HG03378 (cell line): ENCODE data around the gene TTYH3.
"Not testable (repeated sequence)": the region's sequence is repeated elsewhere in the genome, so short reads cannot be mapped to it uniquely, and the experiment has no call there.

Experiments used
- ATAC-seq: cut with Tn5 transposase; IDR thresholded peaks from one replicate; pipeline ENCODE4 v1.9.1; 2021; ENCODE audit warnings: mild to moderate bottlenecking, moderate library complexity; ENCODE audit not compliant: unreplicated experiment

The TTYH3 gene

DNA sequence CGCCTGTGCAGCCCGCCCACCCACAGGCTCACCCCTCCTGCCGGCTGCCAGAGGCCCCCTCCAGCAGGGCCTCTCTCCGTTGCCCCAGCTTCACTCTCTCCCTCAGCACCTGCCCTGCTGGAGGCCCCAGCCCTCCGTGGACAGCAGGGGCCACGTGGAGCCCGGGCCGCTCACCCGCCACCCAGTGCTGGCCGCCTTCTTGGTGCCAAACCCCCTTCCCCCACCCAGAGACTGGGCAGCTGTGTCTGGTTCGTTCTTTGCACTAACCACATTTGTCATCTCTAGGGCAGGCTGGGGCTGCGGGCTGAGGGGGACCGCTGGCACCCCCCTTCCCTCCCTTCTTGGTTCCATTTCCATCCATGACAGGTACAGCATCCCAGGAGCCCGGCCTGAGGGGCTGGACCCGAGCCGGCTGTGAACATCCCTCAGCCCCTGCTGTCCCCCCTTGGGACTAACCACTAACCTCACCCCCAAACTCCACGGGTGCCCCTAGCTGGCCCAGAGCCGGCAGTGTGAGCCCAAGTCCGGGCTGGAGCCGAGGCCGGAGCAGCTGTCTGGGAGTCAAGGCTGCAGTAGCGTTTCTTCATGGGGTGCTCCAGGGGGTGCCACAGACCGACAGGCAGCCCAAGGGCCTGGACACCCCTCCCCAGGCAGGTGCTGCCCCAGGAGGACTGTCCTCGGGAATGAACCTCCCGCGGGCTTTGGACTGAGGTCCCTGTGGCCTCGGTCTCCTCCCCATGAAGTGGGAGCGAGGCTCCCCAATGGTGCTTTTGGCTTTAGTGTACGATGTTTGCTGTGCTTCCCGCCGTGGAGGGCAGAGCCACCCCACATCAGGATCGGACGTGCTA lies 30.7 kb downstream of the TTYH3 start:
- no peak for ATAC-seq

DNA sequence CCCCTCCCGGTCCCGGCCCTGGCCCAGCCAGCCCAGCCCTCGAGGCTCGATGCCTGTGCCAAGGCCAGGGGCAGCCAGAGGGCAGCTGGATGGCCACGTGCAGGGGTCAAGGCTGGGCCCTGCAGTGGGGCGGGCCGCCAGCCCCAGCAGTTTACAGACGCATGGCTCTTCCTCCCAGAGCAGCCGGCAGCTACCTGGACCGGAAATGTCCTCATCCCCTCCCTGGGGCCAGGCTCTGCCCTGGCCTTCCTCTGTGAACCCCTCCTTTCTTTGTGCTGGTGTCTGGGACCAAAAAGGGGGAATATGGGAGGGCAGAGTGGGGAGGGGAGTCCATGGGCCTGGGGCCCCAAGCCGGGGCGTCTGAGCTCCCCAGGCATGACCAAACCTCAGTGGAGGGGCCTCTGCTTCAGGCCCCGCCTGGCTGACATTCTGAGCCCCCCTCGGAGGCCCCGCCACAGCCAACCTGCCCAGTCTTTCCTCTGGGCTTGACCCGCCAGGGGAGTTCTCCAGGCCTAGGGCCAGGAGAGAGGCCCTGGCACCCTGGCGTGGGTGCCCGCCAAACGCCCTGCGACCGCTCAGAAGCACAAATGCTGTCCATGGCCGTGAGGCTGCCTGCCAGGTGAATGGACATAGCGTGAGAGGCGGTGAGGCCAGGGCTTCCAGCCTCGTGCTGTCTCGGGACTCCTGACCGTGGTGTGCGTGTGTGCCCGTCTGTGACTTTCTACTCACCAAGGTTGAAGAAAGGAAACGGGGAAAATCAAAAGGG lies 31.5 kb downstream of the TTYH3 start:
- ATAC-seq = no peak

DNA sequence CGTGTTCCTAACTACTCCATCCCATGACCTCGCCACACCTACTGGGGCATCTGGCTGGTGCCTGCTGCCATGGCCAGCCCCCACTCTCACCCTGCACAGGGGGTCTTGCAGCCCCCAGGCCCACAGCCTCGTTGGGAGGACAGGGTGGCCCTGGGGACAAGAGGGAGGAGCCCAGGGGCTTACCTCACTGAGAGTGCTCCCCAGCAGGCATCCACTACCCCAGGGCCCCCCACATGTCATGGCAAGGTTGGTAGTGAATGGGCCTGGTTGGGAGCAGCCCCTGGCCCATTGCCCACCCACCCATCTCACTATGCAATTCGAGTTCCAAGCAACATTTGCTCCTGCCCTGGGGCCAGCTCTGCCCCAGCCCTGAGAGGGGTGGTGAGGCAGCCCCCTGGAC lies 32.2 kb downstream of the TTYH3 start:
- ATAC-seq = no peak

DNA sequence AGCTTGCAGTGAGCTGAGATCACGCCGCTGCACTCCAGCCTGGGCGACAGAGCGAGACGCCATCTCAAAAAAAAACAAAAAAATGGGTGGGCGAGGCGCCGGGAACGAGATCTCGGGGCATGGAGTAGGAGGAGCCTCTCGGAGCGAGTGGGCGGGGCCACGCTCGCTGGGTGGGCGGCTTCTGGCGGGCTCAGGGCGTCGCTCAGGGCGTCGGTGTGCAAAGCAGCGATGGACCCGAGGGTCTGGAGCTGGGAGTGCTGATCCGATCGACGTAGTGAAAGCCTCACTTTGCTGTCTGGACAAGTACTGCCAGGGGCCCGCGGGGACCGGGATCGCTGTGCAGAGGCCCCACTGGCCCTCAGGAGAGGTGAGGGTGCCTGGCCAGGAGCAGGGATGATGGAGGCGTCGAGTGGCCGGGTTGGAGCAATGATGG lies 33.6 kb downstream of the TTYH3 start:
- no peak for ATAC-seq

DNA sequence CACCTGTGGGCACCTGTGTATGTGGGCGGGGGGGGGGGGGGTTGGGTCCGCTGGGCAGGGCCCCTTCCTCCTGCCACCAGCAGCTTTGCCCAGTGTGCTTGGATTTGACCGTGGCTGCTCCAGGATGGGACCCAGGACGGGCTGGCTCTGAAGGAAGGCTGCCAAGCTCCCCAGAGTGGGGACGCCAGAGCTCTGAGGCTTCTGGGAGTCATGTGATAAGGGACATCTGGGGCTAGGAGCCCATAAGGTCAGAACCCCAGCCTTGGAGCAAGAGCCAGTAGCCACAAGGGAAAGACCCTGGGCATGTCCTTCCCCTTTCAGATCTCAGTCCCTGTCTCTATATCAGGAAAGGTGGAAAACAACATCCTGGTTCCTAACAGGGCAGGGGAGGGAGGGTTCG lies 34.4 kb downstream of the TTYH3 start:
- no peak for ATAC-seq

DNA sequence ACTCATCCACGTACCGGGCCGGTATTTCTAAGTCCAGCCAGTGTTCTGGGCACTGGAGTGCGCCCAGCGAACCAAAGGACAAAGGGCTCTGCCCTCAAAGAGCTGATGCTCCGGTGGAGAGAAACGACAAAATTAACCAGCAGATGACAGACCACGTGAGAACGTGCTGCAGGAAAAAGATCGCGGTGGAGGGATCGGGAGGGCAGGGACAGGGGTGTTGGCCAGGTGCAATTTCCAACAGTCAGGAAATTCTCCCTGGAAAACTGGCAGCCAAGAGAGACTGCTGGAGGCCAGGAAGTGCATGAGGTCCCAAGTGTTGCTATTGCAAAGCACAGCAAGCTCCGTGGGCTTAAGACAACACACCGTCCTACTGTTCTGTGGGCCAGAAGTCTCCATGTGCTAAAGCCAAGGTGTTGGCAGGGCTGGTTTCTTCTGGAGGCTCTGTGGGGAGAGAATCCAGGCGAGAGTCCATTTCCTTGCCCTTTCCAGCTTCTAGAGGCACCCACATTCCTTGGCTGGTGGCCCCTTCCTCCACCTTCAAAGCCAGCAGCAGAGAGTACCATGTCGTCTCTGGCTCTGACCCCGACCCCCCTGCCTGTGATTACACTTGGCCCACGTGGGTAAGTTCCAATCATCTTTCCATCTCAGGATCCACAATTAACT lies 34.9 kb downstream of the TTYH3 start:
- ATAC-seq = no peak

DNA sequence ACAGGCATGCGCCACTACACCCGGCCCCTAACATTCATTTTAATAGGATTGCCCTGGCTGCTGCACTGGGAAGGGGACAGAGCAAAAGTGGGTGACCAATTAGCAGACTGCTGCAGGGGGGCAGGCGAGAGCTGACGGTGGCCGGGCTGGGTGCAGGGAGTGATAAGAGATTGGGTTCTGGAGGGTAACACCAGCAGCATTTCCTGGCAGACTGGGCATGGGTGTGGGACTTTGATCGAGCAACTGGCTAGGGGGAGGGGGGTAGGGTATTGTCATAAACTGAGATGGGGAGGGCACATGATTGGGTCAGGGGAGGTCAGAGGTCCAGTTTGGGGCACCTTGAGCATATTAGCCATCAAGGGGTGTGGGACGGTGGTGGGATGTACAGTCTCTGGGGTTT lies 36.1 kb downstream of the TTYH3 start:
- no peak for ATAC-seq

DNA sequence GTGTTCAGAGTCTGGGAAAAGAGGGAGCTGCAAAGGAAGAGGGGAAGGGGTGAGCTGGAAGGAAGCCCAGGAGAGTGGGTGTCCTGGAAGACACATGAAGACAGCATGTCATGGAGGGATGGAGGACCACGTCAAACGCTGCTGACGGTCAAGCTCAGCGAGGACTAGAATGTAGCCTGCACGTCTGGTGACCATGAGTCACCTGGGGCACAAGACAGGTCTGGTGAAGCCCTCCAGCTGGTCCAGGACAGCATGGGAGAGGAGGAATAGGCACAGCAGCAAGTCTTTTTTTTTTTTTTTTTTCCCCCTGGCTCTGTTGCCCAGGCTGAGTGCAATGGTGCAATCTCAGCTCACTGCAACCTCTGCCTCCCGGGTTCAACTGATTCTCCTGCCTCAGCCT lies 36.6 kb downstream of the TTYH3 start:
- no peak for ATAC-seq

DNA sequence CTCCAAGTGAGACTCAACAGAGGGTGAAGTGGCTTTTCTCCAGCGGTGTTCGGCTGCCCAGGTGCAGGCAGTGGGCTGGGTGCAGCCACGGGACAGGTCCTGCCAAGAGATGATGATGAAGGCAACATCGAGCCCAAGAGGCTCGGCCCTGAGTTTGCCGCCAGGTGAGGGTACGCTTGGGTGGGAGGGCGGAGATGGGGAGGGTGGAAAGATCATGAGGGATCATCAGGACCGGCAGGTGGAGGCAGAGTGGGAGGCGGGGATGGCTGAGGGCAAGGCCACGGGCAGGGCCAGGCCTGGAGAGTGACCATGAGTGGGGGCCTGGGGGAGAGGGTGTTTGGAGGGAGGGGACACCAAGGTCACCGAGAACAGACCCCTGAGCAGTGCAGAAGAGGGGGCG lies 38.4 kb downstream of the TTYH3 start:
- no peak for ATAC-seq

DNA sequence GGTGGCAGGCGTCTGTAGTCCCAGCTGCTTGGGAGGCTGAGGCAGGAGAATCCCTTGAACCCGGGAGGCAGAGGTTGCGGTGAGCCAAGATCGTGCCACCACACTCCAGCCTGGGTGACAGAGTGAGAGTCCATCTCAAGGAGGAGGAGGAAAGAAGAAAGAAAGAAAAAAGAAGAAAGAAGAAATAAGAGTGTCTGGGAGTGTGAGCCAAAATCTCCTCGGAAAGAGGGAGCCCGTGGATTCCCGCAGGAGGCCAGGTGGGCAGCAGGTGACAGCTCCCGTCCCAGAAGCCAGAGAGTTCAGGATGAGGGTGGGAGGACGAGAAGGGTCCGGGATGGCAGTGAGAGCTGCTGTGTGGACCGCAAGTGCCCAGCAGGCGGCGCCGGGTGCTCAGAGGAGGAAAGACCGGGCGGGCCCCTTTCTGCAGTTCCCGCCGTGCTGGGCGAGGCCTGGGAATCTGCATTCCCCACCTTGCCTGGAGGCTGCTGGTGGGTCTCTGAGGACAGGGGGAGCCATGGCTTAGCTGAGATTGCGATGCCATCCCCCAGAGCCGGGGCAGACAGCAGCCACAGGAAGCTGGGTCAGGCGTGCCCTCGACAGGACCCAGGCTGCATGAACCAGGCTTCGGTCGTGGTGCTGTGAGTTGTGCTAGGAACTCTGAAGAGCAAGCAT lies 39.1 kb downstream of the TTYH3 start:
- no peak for ATAC-seq

DNA sequence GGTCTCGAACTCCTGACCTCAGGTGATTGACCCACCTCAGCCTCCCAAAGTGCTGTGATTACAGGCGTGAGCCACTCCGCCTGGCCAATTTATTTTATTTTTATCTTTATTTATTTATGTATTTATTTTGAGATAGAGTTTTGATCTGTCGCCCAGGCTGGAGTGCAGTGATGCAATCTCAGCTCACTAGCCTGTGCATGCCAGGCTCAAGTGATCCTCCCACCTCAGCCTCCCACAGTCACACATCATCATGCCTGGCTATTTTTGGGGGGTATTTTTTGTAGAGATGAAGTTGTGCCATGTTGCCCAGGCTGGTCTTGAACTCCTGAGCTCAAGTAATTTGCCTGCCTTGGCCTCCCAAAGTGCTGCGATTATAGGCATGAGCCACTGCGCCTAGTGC lies 41.4 kb downstream of the TTYH3 start:
- not testable (repeated sequence) for ATAC-seq

DNA sequence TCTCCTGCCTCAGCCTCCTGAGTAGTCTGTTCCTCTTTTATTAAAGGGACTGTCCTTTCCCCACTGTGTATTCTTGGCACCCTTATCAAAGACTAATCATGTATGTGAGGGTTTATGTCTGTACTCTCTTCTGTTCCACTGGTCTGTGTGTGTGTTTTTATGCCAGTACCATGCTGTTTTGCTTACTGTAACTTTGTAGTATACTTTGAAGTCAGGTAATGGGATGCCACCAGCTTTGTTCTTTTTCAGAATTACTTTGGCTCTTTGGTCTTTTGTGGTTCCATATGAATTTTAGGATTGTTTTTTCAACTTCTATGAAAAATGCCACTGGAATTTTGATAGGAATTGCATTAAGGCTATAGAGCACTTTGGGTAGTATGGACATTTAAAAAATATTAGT lies 42.1 kb downstream of the TTYH3 start:
- ATAC-seq = no peak

DNA sequence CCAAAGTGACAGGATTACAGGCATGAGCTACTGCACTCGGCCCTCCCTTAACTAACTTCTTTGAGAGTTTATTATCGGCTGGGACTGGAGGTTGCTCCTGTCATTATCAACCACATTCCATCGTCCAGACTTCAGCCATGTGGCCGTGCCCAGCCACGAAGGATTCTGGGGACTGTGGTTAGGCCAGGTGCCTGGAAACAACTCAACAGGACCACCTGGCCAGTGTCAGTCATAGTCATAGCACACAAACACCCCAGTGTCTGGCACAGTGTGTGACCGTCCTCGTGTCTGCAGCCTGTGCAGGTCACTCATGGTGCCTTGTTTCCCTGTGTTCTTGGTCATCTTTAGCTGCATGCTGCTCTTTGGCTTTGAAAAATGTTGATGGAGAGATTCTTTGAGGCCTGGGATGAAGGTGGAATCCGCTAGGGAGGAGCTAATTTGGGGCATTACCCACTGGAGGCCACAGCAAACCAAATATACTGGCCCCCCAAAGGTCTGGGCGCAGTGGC lies 43.5 kb downstream of the TTYH3 start:
- ATAC-seq = no peak

DNA sequence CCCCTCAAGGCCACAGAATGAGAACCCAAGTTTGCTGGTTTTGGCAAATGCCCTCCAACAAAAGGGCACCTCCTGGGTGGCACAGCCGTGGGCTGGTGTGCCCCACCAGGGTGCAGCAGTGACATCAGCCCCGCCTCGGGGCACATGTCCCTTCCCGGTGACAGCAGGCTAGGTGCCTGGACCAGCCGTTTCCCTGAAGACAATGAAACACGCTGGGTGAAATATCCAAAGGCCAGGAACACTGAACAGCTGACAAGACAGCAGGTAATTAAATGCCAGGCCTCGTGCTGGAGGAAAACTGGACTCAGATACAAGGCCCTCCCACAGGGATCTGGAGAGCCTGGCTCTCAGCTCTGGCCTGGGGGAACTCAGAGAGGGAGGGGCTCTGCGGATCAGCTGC lies 44.8 kb downstream of the TTYH3 start:
- not testable (repeated sequence) for ATAC-seq

DNA sequence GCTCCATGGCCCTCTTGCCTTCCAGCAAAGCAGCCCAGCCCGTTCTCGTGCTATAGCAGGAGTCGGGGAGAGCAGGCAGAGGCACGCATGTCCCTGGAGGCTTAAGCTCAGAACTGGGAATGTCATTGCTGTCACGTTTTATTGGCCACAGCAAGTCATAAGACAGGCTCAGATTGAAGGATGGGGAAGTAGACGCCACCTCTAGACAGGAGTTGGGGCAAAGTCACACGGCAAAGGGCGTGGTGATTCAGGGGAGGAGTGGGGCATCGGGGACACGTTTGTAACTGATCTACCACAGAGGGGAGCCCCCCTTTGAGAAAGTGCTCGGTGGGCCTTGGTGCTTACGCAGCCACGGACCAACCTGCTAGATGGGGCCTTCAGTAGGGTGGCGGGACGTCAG lies 46.7 kb downstream of the TTYH3 start:
- not testable (repeated sequence) for ATAC-seq

DNA sequence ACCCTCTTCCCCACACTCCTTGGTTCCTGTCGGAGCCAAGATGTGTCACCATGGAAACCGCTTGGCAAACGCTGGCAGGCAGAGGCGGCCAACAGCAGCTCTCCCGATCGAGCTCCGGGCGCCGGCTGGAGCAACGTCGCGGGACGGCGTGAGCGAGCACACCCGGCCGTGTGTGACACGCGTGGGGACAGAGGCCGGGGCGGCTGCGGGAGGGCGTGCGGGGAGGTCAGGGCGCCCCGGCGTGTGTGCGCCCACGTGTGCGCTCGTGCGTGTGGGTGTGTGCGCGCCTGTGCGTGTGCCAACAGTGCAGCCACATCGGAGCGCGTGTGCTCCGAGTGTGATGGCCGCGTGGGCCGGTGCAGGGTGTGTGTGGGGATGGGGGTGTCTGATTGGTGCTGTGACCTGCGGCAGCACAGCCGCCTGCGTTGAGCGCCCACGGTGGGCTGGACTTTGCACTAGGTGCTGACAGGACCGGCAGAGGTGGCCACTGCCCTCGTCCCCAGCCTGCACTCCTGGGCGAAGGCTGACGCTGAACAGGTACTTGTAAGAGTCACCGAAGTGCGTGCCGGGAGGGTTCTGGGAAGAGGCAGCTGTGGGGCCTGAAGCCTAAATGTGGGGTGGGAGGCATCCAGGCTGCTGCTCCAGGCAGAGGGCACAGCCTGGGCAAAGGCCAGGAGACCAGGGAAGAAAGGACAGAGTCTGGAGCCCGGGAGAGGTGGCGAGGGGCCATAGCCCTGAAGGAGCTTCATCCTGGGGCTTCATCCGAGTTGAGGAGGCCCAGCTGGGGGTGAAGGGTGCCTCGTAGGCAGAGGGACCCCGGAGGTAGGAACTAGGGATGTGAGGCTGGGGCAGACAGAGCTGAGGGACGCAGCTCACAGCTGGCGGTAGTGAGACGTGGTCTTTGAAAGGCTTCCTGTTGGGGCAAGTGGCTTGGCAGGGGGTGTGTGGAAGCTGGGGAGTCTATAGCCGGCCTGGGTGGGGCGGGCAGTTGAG lies 47.6 kb downstream of the TTYH3 start:
- ATAC-seq = not testable (repeated sequence)

DNA sequence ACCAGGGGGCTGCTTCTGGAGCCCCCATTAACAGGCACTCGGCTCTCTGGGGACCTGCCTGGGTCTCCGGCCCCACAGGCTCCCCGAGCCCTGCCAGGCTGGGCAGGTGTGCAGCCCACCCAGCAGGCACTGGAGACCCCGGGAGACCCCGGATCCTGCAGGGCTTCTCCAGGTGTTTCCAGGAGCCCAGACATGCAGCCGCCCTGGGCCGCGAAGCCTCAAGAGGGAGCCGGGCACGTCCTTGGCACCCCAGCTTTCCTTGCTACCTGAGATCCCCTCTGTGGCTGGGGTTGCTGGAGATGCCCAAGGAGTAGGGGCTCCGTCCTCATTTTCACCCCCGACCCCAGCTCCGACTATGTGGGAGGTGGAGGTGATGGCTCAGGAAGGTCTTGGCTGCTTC lies 48.5 kb downstream of the TTYH3 start:
- ATAC-seq = no peak

DNA sequence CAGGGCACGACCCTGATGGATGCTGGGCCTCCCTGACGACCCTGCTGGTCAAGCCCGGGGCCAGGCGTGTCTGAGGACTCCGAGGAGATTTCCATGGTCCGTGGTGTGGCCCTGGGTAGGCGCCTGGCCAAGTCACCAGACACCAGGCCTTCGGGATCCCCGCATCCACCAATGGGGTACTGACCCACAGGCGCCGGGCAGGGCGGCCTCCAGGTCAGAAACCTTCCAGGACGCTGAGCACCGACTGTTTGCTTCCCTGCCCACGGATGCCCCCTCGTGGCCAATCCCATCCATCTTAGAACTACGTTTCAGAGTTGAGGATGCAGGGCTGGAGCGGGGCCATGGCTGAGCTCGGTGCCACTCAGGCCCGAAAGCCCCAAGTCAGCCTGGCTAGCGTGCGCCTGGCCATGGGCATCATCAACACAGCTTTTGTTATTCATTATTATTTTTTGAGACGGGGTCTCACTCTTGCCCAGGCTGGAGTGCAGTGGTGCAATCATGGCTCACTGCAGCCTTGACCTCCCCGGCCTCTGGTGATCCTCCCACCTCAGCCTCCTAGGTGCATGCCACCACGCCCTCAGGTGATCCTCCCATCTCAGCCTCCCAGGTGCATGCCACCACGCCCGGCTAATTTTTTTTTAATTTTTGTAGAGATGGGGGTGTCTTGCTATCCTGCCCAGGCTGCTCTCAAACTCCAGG lies 49.2 kb downstream of the TTYH3 start:
- no peak for ATAC-seq
